Lower leg skin (tissue), 4 donors: ENCODE measurements around the gene CHM. TPM values are rescaled to one million over a fixed set of nuclear protein-coding genes. Genes with fewer than 3 reads are reported as not detected.
"Not testable (repeated sequence)": the region's sequence is repeated elsewhere in the genome, so short reads cannot be mapped to it uniquely, and the experiment has no call there.

Source experiments
- DNase-seq, 2 donors: peaks; one replicate each; pipeline ENCODE4 v3.0.0-alpha.2; 2019; ENCODE audit warnings: low spot score in 2 of 2
- H3K4me3 ChIP-seq: fragments of 200-600 bp; sonication (generic); 2 replicates; pipeline ENCODE4 v1.5.1; 2017; ENCODE audit warnings: mild to moderate bottlenecking, low read depth; ENCODE audit not compliant: poor library complexity, severe bottlenecking
- CTCF ChIP-seq, 3 donors: fragments of 450-650 bp; IDR thresholded peaks; one replicate each; pipeline ENCODE4 v1.5.1; 2016; ENCODE audit warnings: antibody characterized with exemption in 3 of 3, mild to moderate bottlenecking in 3 of 3, moderate library complexity in 2 of 3
- POLR2A ChIP-seq, 2 donors: fragments of 450-650 bp; IDR thresholded peaks; one replicate each; pipeline ENCODE4 v1.6.1; 2016 to 2017; ENCODE audit warnings: antibody characterized with exemption in 2 of 2, mild to moderate bottlenecking in 1 of 2, moderate library complexity in 1 of 2
- WGBS, 2 donors: methylation state at CpG; one replicate each; pipeline ENCODE4 v1.1.5; 2018; 5-methylcytosine and 5-hydroxymethylcytosine counted together
- intact Hi-C: fragments of 100-400 bp; cut with DNase I; formaldehyde crosslinking; loops from one replicate; pipeline ENCODE4 v1.15.0; 2023; ENCODE audit warnings: low total_unique reads
- total RNA-seq, 4 donors: library from RNA; depleted of rRNA; stranded (reverse); fragments of >200 nt; gene quantifications; one replicate each; pipeline ENCODE4 v1.1.0, GENCODE V29; 2016

Gene CHM
- total RNA-seq, 4 donors from 2014 or later: 9.7 to 15.1 (median 12.7) TPM

GRCh38 chrX:86021652-86022289, 25.6 kb downstream of the CHM start:
- no peak overlapping the region for H3K4me3 ChIP-seq
- intact Hi-C loops: no loop called here
- TF ChIP-seq CTCF (IDR thresholded peaks at IDR 0.05): no peak
- no peak for TF ChIP-seq POLR2A (IDR thresholded peaks at IDR 0.05)
- DNase-seq: no peak

GRCh38 chrX:86016139-86016538, 31.2 kb downstream of the CHM start:
- intact Hi-C loops: no loop called here
- no peak overlapping the region for H3K4me3 ChIP-seq
- no peak for DNase-seq
- 74 to 75% methylated on average over 4 of the region's 4 CpGs for WGBS, 2 donors
- TF ChIP-seq POLR2A (IDR thresholded peaks at IDR 0.05): no peak
- TF ChIP-seq CTCF (IDR thresholded peaks at IDR 0.05): no peak

- 77 to 97% methylated on average over 4 of the region's 4 CpGs for WGBS, 2 donors
- DNase-seq, H3K4me3 ChIP-seq, intact Hi-C loops: not testable (repeated sequence)
Measured at GRCh38 chrX:86014959-86015358, 32.4 kb downstream of the CHM start.

GRCh38 chrX:86014421-86014820, 32.9 kb downstream of the CHM start:
- intact Hi-C loops: no loop called here
- TF ChIP-seq CTCF (IDR thresholded peaks at IDR 0.05) (no peak), POLR2A (IDR thresholded peaks at IDR 0.05) (no peak)
- WGBS, 2 donors: 83 to 86% methylated on average over 5 of the region's 5 CpGs
- DNase-seq: no peak
- no peak overlapping the region for H3K4me3 ChIP-seq

- intact Hi-C loops: no loop called here
Measured at GRCh38 chrX:86013792-86014191, 33.6 kb downstream of the CHM start.

GRCh38 chrX:86012188-86012587, 35.2 kb downstream of the CHM start:
- DNase-seq: no peak
- WGBS, 2 donors: 81 to 88% methylated on average over 1 of the region's 1 CpG
- TF ChIP-seq CTCF (IDR thresholded peaks at IDR 0.05): no peak
- TF ChIP-seq POLR2A (IDR thresholded peaks at IDR 0.05): no peak
- no peak overlapping the region for H3K4me3 ChIP-seq
- intact Hi-C loops: no loop called here

More at GRCh38 chrX:86013792-86014191, 33.6 kb downstream of the CHM start:
- 89 to 94% methylated on average over 3 of the region's 3 CpGs for WGBS, 2 donors
- TF ChIP-seq CTCF (IDR thresholded peaks at IDR 0.05): no peak
- TF ChIP-seq POLR2A (IDR thresholded peaks at IDR 0.05): no peak
- no peak overlapping the region for H3K4me3 ChIP-seq
- no peak for DNase-seq

GRCh38 chrX:86009803-86010202, 37.6 kb downstream of the CHM start:
- 100% methylated on average over 1 of the region's 1 CpG for WGBS, 2 donors
- DNase-seq, intact Hi-C loops, H3K4me3 ChIP-seq: not testable (repeated sequence)

- intact Hi-C loops, DNase-seq: not testable (repeated sequence)
Measured at GRCh38 chrX:86007891-86008290, 39.5 kb downstream of the CHM start.

More at GRCh38 chrX:86007891-86008290, 39.5 kb downstream of the CHM start:
- not testable (repeated sequence) for H3K4me3 ChIP-seq
- 93% methylated on average over 4 of the region's 4 CpGs for WGBS, 2 donors
